Astrocyte of the cerebellum (primary cell): ENCODE data around the gene TMEM184B.
"Not testable (repeated sequence)": the region's sequence is repeated elsewhere in the genome, so short reads cannot be mapped to it uniquely, and the experiment has no call there.

Source experiments
- DNase-seq: peaks from one replicate; pipeline ENCODE4 v3.0.0-alpha.2; 2011; ENCODE audit warnings: low read depth
- H3K4me3 ChIP-seq: 2 replicates; pipeline ENCODE4 v1.5.1; 2011; ENCODE audit warnings: mild to moderate bottlenecking, low read depth, low read length, moderate library complexity
- CTCF ChIP-seq: IDR thresholded peaks from 2 replicates; pipeline ENCODE4 v1.5.1; 2012; ENCODE audit warnings: low read length, low read depth, moderate library complexity, mild to moderate bottlenecking; ENCODE audit errors: missing control alignments
- in situ Hi-C: cut with HindIII; loops from 2 replicates; pipeline ENCODE4 v1.10.0; 2017; ENCODE audit warnings: low sequenced_read_pairs

TMEM184B gene

DNA sequence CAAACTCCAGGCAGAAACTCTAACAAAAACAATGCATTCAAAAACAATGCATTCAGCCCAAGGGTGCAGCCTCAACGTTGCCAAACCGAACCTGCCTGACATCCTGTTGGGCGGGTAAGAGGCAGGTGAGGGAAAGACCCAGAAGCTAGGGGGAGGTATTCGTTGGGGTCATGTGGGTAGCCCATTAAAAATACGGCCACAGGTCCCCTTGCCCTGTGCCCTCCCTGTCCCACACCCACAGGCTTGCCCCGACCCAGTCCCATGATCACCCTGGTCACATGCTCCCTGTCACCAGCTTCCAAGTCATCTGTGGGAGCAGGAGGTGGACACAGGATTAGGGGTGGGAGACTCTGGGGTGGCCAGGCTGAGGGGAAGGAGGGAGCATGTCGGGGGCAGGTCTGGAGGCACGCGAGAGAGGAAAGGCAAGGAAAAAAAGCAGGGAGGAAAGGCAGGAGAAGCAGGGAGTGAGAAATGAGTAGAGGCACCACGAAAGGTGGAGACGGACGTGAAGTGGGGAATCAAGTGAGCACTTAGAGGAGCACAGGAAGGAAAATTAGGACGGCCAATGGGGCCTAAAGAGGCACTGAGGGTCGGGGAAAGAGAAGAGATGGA is 91.9 kb downstream of the TMEM184B start:
- H3K4me3 ChIP-seq = peak overlapping the region; percentile 50
- no peak for DNase-seq
- TF ChIP-seq CTCF = no peak
- in situ Hi-C loops = no loop called here

- DNase-seq, H3K4me3 ChIP-seq, in situ Hi-C loops: not testable (repeated sequence)
These were observed 94.2 kb downstream of the TMEM184B start for GRCh38 chr22:38178605-38178937.

DNA sequence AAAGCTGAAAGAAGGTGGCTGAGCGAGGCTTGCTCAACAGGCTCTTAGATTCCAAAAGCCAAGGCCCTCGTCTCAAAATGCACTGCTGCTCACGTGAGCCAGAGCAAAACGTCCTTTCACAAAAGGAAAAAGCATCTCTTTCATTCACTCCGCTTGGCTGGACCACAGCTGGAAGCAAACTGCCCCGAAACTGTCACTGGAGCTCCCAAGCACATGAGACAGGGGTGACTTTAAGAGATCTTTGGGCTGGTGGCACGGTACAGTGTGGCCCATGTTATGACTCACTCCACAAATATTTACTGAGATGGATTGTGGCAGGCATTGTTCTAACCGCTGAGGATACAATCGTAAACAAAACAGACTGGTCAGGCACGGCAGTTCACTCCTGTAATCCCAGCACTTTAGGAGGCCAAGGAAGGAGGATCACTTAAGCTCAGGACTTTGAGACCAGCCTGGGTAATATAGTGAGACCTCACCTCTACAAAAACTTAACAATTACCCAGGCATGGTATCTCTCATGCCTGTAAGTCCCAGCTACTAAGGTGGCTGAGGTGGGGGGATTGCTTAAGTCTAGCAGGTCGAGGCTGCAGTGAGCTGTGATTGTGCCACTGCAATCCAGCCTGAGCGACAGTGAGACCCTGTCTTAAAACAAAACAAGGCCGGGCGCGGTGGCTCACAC is 94.7 kb downstream of the TMEM184B start:
- no peak for TF ChIP-seq CTCF
- DNase-seq = no peak
- H3K4me3 ChIP-seq = no peak overlapping the region
- in situ Hi-C loops = no loop called here

GRCh38 chr22:38177571-38177925 is 95.3 kb downstream of the TMEM184B start:
- in situ Hi-C loops = not testable (repeated sequence)

DNA sequence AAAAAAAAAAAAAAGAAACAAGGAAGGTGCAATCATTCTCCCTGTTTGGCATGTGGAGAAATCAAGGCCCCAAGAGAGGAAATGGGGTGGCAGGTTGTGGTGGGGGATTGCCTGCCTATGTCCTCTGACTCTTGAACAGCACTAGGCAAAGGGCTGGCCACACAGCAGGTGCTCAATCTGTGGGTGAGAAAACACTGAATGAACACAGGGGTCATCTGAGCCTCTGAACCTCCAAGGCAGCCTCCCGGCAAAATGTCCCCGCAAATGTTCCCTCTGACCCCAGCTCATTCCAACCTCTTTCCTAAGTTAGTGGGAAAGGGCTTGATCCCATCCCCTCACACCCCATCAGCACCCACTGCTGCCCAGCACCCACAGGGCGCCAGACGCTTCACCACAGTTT is 95.8 kb downstream of the TMEM184B start:
- H3K4me3 ChIP-seq = no peak overlapping the region
- TF ChIP-seq CTCF = no peak
- in situ Hi-C loops = no loop called here
- DNase-seq = no peak

More at GRCh38 chr22:38177571-38177925, 95.3 kb downstream of the TMEM184B start:
- H3K4me3 ChIP-seq, DNase-seq: not testable (repeated sequence)

DNA sequence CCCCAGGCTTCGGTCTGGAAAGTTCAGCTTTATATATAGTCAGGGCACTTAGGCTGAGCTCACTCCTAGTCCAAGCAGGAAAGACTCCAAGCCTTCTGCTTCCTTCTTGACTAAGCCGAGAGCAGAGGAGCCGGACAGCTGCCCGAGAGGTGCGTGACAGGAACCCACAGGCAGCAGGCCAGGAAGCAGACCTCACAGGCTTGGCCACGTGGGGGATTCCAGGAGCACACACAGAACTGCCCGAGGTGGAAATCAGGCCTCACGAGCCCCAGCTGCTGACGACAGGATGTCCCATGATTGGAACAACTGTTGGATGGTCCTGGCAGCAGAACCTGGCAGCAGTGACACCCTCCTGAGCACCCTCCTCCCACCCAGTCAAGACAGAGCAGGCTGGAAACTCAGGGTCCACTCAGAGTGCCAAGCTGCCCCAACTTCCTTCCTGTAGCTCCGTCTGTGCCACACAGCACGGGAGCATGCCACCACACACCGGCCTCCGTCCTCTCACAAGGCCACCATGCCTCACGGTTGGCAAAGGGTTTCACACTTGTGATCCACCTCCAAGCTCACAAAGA is 96.6 kb downstream of the TMEM184B start:
- peak; percentile 64 for DNase-seq

DNA sequence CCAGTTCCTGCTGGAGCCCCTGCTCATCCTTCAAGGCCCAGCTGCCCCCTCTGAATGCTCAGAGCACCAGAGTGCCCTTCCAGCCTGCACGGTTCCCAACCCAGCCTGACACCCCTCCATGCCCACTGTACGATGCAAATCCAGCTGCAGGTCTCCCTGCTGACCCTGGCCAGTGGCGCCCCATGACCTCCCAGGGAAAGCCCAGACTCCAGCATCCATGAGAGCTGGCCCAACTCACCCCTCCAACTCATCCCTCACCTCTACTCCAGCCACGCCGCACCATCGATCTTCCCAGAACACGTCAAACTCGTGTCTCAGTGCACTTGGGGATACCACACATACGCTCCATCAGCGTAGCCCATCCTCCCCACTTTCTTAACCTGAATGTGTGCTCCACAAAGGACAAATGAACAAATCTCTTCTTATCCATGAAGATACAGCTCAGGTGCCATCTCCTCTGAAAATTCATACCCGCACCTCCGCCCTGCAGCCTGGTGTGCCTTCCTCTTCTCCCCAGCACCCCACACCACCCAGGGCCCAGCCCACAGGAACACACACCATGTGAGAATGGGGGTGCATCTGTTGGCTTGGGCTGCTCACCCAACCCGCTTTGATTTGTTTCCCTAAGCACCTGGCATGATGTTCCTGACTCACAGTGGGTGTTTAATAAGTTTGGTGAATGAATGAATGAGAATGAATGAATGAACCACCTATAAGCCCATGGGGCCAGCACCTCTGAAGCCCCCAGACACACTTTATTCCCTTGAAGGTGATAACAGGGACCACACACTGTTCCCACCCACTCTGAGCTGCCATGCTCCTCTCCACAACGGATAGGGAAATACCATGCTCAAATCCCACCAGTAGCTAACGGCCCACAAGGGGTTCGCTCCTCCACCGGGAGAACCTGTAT is 97.3 kb downstream of the TMEM184B start:
- no peak for TF ChIP-seq CTCF
- in situ Hi-C loops = no loop called here
- DNase-seq = no peak
- H3K4me3 ChIP-seq = no peak overlapping the region

More for the DNA sequence above, 96.6 kb downstream of the TMEM184B start:
- no peak for TF ChIP-seq CTCF
- H3K4me3 ChIP-seq = no peak overlapping the region
- in situ Hi-C loops = no loop called here
